GM12878 (cell line): ENCODE data around the gene DOK7. TPM values are rescaled to one million over a fixed set of nuclear protein-coding genes. Genes with fewer than 3 reads are reported as not detected.

Experiments
- ATAC-seq: fragments of 200-7000 bp; cut with Tn5 transposase; 3 replicates; pipeline ENCODE4 v1.9.1; 2020; ENCODE audit warnings: mild to moderate bottlenecking, moderate library complexity
- BruUV-seq: library from RNA; stranded (reverse); fragments of 400-500 nt; replicated peaks from 2 replicates; lab custom pipeline; 2021; lab: Mats Ljungman, UMichigan
- CTCF ChIA-PET: fragments of 300-600 bp; sonication (Branson Sonifier 250); formaldehyde crosslinking; extraction: SDS; loops from one replicate; lab custom pipeline; 2021; ENCODE audit warnings: inconsistent platforms; lab: Yijun Ruan, JAX
- POLR2A ChIA-PET: fragments of 350-600 bp; formaldehyde crosslinking; extraction: SDS; loops from one replicate; lab custom pipeline; 2021; ENCODE audit warnings: inconsistent platforms; lab: Charles Lee
- RAD21 ChIA-PET: fragments of 300-600 bp; sonication (Branson Sonifier 250); formaldehyde crosslinking; loops from one replicate; lab custom pipeline; 2023; ENCODE audit warnings: antibody characterized with exemption; ENCODE audit not compliant: unreplicated experiment; lab: Charles Lee
- SMC1A ChIA-PET: fragments of 300-600 bp; sonication (Branson Sonifier 250); formaldehyde crosslinking; loops from one replicate; lab custom pipeline; 2023; ENCODE audit not compliant: unreplicated experiment, uncharacterized antibody; lab: Charles Lee
- DNase-seq: peaks from one replicate; pipeline ENCODE4 v3.0.0-alpha.2; 2011; ENCODE audit warnings: low read depth, low spot score
- FAIRE-seq: peaks from 3 replicates; lab custom pipeline; 2011; peaks lifted over from hg19 to GRCh38; lab: Jason Lieb, UNC
- H2AFZ ChIP-seq: 2 replicates; pipeline ENCODE4 v1.6.0; 2011; ENCODE audit warnings: low read depth, low read length, control low read depth; ENCODE audit not compliant: control insufficient read depth
- H3K27ac ChIP-seq: 2 replicates; pipeline ENCODE4 v1.5.1; 2011; ENCODE audit warnings: control low read depth; ENCODE audit not compliant: control insufficient read depth, insufficient read depth
- H3K27me3 ChIP-seq, 2 experiments: replicated peaks in 1 of 2; 2 replicates each; pipeline versions ENCODE4 v1.6.0 to v1.6.1; 2011; ENCODE audit warnings: low read length in 1 of 2; ENCODE audit not compliant: control insufficient read depth in 2 of 2, insufficient read depth in 2 of 2
- H3K36me3 ChIP-seq, 2 experiments: 2 replicates each; pipeline ENCODE4 v1.5.1; 2011; ENCODE audit warnings: low read length in 1 of 2; ENCODE audit not compliant: control insufficient read depth in 2 of 2, insufficient read depth in 2 of 2
- H3K4me1 ChIP-seq: 2 replicates; pipeline ENCODE4 v1.6.1; 2011; ENCODE audit warnings: mild to moderate bottlenecking, low read length, moderate library complexity, mixed read lengths; ENCODE audit not compliant: control insufficient read depth, insufficient read depth
- H3K4me2 ChIP-seq: 2 replicates; pipeline ENCODE4 v1.6.0; 2011; ENCODE audit warnings: control low read depth; ENCODE audit not compliant: control insufficient read depth, insufficient read depth
- H3K4me3 ChIP-seq: fragments of 200-600 bp; sonication (generic); 2 replicates; pipeline ENCODE4 v1.5.1; 2016
- H3K79me2 ChIP-seq: 2 replicates; pipeline ENCODE4 v1.6.0; 2011; ENCODE audit warnings: low read length; ENCODE audit not compliant: control insufficient read depth, insufficient read depth
- H3K9ac ChIP-seq: 2 replicates; pipeline ENCODE4 v1.8.0; 2011; ENCODE audit warnings: low read length, control low read depth, mixed read lengths; ENCODE audit not compliant: control insufficient read depth, insufficient read depth
- H3K9me3 ChIP-seq: replicated peaks from 3 replicates; pipeline ENCODE4 v1.5.1; 2011; ENCODE audit warnings: mild to moderate bottlenecking, low read length; ENCODE audit not compliant: control insufficient read depth, insufficient read depth
- H4K20me1 ChIP-seq: 2 replicates; pipeline ENCODE4 v1.6.0; 2011; ENCODE audit not compliant: control insufficient read depth, insufficient read depth
- ATF3 ChIP-seq: IDR thresholded peaks from 2 replicates; pipeline ENCODE4 v1.6.1; 2011; ENCODE audit warnings: low read depth, mild to moderate bottlenecking, low read length, moderate library complexity, borderline replicate concordance; ENCODE audit errors: extremely low read depth
- BCL3 ChIP-seq: IDR thresholded peaks from 2 replicates; pipeline ENCODE4 v1.6.1; 2011; ENCODE audit warnings: borderline replicate concordance, low read depth, mild to moderate bottlenecking, moderate library complexity, low read length; ENCODE audit not compliant: insufficient read depth, poor library complexity, severe bottlenecking
- EZH2 ChIP-seq: IDR thresholded peaks from 2 replicates; pipeline ENCODE4 v1.6.1; 2012; ENCODE audit warnings: low read depth, mild to moderate bottlenecking, control low read depth, inconsistent platforms, low read length, borderline replicate concordance; ENCODE audit not compliant: control insufficient read depth
- HDGF ChIP-seq: fragments of 450-650 bp; IDR thresholded peaks from 2 replicates; pipeline ENCODE4 v1.6.1; 2016; ENCODE audit warnings: antibody characterized with exemption
- IRF4 ChIP-seq: IDR thresholded peaks from 2 replicates; pipeline ENCODE4 v1.6.1; 2011; ENCODE audit warnings: low read depth, low read length
- MAX ChIP-seq: IDR thresholded peaks from 2 replicates; pipeline ENCODE4 v1.6.1; 2012; ENCODE audit warnings: low read depth, low read length, improper control_type of control experiment
- NKRF ChIP-seq: fragments of 450-650 bp; conservative IDR thresholded peaks from 2 replicates; pipeline ENCODE4 v1.6.1; 2017; ENCODE audit warnings: mild to moderate bottlenecking, moderate library complexity
- REST ChIP-seq: IDR thresholded peaks from 2 replicates; pipeline ENCODE4 v1.6.1; 2012; ENCODE audit warnings: mild to moderate bottlenecking, low read depth, low read length
- SIX5 ChIP-seq: IDR thresholded peaks from 2 replicates; pipeline ENCODE4 v1.6.1; 2011; ENCODE audit warnings: mild to moderate bottlenecking, low read depth, low read length, moderate library complexity; ENCODE audit not compliant: severe bottlenecking
- WGBS: methylation state at CpG from one replicate; pipeline ENCODE4 v1.1.6; 2016; ENCODE audit warnings: low lambda C conversion rate; ENCODE audit not compliant: insufficient replicate concordance, insufficient coverage; ENCODE audit errors: missing lambda C conversion rate; 5-methylcytosine and 5-hydroxymethylcytosine counted together
- in situ Hi-C: fragments of 300-500 bp; cut with MboI; formaldehyde crosslinking; loops from 9 replicates; pipeline ENCODE4 v1.14.3; 2018; ENCODE audit warnings: mixed read lengths
- intact Hi-C: fragments of 100-400 bp; cut with micrococcal nuclease; formaldehyde crosslinking; loops from one replicate; pipeline ENCODE4 v1.14.2; 2022; ENCODE audit not compliant: unreplicated experiment
- polyA plus RNA-seq, 11 experiments: library from polyadenylated mRNA; depleted of rRNA in 4 of 11; unstranded in 6 of 11; stranded (reverse) in 5 of 11; fragments of >200 nt; fragmentation: Nextera tagmentation in 4 of 11; fragmentation: Illumina TruSeq in 1 of 11; extraction: Ambion mirVana in 4 of 11; extraction: Trizol in 1 of 11; gene quantifications; 1 replicate in 1 of 11; 2 replicates in 10 of 11; pipeline versions ENCODE4 v1.2.1 to v1.2.3, GENCODE V29; 2011 to 2016; ENCODE audit warnings: inconsistent platforms in 2 of 11, missing spikeins in 2 of 11, low read depth in 1 of 11
- total RNA-seq, 4 experiments: library from RNA; depleted of rRNA in 3 of 4; stranded (reverse); fragments of >200 nt in 3 of 4; fragmentation: Illumina TruSeq in 1 of 4; extraction: Trizol in 1 of 4; gene quantifications; 2 replicates each; pipeline versions ENCODE4 v1.2.1 to v1.2.3, GENCODE V29; 2013 to 2021

DOK7 gene
- total and polyA plus RNA-seq, 10 of the 15 experiments (the other 5 are each of a cell fraction or from before 2014, with no cell fraction given), result 0.04 to 0.46 (median 0.18) TPM; not detected in 4

- TF ChIP-seq ATF3 (no peak), IRF4 (no peak), BCL3 (no peak)
Measured at GRCh38 chr4:3512279-3512678, 49.2 kb downstream of the DOK7 start (continued).

- SMC1A ChIA-PET, result no interaction called here
- BruUV-seq, result no TSS peak
- POLR2A ChIA-PET, result interaction anchor here (0.6 kb wide), 1 partner anchor 1046 kb away, joined by 8 read pairs; no protein-coding TSS in a partner anchor
- TF ChIP-seq REST, result no peak
- TF ChIP-seq NKRF, result no peak
- no peak for TF ChIP-seq HDGF
- TF ChIP-seq EZH2, result no peak
- TF ChIP-seq MAX, result no peak
- no peak for TF ChIP-seq SIX5
Measured at GRCh38 chr4:3512719-3513118, 49.6 kb downstream of the DOK7 start.

More at GRCh38 chr4:3512719-3513118, 49.6 kb downstream of the DOK7 start:
- in situ Hi-C loops, result no loop called here
- no peak for DNase-seq
- H4K20me1 ChIP-seq, result no peaks in the 10 kb centered on the region; the same call in 1 of the 2 replicates
- no peak for FAIRE-seq
- H3K27me3 ChIP-seq, result no peaks in the 10 kb centered on the region
- no peak overlapping the region for H3K4me2 ChIP-seq
- no peak overlapping the region for H3K27ac ChIP-seq
- no peak overlapping the region for H3K9ac ChIP-seq
- no peak overlapping the region for H2AFZ ChIP-seq
- intact Hi-C loops, result no loop called here
- no peaks in the 10 kb centered on the region for H3K9me3 ChIP-seq
- no peak overlapping the region for H3K4me3 ChIP-seq
- WGBS, result 92% methylated on average over 22 of the region's 22 CpGs
- no peaks in the 10 kb centered on the region for H3K4me1 ChIP-seq
- peaks cover 7 to 31% of the 10 kb centered on the region in 2 experiments for H3K36me3 ChIP-seq
- ChIA-PET CTCF (no interaction called here), RAD21 (no interaction called here)
- no peak for ATAC-seq
- no peaks in the 10 kb centered on the region for H3K79me2 ChIP-seq
